ENCODE results near the gene FTCDNL1.

Gene FTCDNL1

GRCh38 chr2:199855812-199856211 lies 4.8 kb upstream of the FTCDNL1 start:
- TF ChIP-seq, protein P1, sequence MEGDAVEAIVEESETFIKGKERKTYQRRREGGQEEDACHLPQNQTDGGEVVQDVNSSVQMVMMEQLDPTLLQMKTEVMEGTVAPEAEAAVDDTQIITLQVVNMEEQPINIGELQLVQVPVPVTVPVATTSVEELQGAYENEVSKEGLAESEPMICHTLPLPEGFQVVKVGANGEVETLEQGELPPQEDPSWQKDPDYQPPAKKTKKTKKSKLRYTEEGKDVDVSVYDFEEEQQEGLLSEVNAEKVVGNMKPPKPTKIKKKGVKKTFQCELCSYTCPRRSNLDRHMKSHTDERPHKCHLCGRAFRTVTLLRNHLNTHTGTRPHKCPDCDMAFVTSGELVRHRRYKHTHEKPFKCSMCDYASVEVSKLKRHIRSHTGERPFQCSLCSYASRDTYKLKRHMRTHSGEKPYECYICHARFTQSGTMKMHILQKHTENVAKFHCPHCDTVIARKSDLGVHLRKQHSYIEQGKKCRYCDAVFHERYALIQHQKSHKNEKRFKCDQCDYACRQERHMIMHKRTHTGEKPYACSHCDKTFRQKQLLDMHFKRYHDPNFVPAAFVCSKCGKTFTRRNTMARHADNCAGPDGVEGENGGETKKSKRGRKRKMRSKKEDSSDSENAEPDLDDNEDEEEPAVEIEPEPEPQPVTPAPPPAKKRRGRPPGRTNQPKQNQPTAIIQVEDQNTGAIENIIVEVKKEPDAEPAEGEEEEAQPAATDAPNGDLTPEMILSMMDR (IDR thresholded peaks at IDR 0.05; ENCODE audit: low read depth, low read length): no peak
- no peak overlapping the region for H3K4me3 ChIP-seq (ENCODE audit: low read depth, low read length)

DNA sequence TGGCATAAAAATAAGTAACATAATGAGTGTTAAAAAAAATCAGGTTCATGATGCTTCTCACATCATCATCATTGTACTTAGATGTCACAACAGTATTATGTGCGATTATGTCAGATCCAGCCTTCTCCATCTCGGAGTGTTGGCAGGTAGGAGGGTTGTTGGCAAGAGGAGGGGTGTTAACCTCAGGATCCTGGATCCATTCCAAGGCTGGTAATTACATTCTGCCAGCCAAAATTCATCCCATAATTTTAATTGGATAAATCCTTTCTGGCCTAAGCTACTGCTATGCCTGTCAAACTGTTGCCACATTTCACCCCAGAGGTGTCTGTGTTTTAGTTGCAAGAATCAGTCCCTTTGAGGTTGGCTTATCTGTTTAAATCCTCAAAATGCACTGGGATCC lies 891 bp upstream of the FTCDNL1 start:
- no peak overlapping the region for H3K4me3 ChIP-seq (ENCODE audit: low read depth, low read length)
- TF ChIP-seq, protein P1 (IDR thresholded peaks at IDR 0.05; ENCODE audit: low read depth, low read length): no peak

GRCh38 chr2:199851501-199851810 lies 464 bp upstream of the FTCDNL1 start:
- TF ChIP-seq, protein P1 (IDR thresholded peaks at IDR 0.05; ENCODE audit: low read depth, low read length): no peak
- peak overlapping the region; percentile 49 for H3K4me3 ChIP-seq (ENCODE audit: low read depth, low read length)

GRCh38 chr2:199850218-199850717 lies 724 bp downstream of the FTCDNL1 start:
- H3K4me3 ChIP-seq (ENCODE audit: low read depth, low read length): peak overlapping the region; percentile 49
- TF ChIP-seq, protein P1 (IDR thresholded peaks at IDR 0.05; ENCODE audit: low read depth, low read length): no peak

GRCh38 chr2:199848389-199849130 lies 2.4 kb downstream of the FTCDNL1 start:
- TF ChIP-seq, protein P1 (IDR thresholded peaks at IDR 0.05; ENCODE audit: low read depth, low read length): no peak
- H3K4me3 ChIP-seq (ENCODE audit: low read depth, low read length): no peak overlapping the region

DNA sequence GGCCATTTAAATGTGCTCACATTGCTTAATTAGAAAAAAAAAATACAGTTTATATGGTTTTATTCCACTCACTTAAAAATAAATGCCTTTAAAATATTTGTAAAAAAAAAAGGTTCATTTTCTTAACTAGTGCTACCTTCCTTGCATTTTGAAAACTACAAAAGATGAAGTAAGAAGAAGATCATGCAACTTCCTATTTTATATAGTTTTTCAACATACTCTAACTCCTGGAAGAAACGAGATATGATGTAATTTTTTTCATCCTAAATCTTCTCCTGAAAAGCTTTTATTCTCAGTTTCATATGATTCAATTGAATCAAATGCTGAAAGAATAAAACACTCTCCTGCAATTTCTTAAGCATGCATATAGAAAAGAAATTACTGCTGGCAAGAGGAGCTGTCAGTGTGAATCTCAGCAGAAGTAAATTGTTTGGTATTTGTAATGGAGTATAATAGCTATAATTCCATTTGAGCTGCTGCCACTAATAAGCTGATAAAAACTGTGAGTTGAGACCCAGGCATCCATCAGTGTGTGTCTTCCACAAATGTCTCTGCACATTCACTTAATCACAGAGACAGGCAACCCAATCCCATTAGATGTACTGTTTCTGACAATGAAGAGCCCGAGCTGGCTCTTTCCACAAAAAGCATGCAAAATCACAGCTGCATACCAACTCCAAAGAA lies 3.7 kb downstream of the FTCDNL1 start:
- TF ChIP-seq, protein P1 (IDR thresholded peaks at IDR 0.05; ENCODE audit: low read depth, low read length): no peak

More for the DNA sequence above, 3.7 kb downstream of the FTCDNL1 start:
- H3K4me3 ChIP-seq (ENCODE audit: low read depth, low read length): no peak overlapping the region
